HepG2 (cell line): ENCODE measurements around the gene CEP43. TPM values are rescaled to one million over a fixed set of nuclear protein-coding genes. Genes with fewer than 3 reads are reported as not detected.

Experiments
- AGO1 ChIP-seq: fragments of 200-400 bp; formaldehyde crosslinking; IDR thresholded peaks from 2 replicates; pipeline ENCODE4 v1.6.1; 2017; ENCODE audit warnings: mild to moderate bottlenecking, low read depth, low read length, moderate library complexity; ENCODE audit not compliant: poor library complexity, severe bottlenecking
- BRD4 ChIP-seq: sonication (generic); formaldehyde crosslinking; IDR thresholded peaks from 2 replicates; pipeline ENCODE4 v1.4.0; 2020; ENCODE audit warnings: missing genetic modification reagents
- HMGXB3 ChIP-seq: sonication (generic); formaldehyde crosslinking; IDR thresholded peaks from 2 replicates; pipeline ENCODE4 v1.4.0; 2020; ENCODE audit warnings: missing genetic modification reagents, borderline replicate concordance
- MXD4 ChIP-seq: IDR thresholded peaks from 2 replicates; pipeline ENCODE4 v1.6.1; 2016; ENCODE audit warnings: mild to moderate bottlenecking, missing biosample characterization, missing genetic modification reagents
- NRL ChIP-seq: sonication (generic); formaldehyde crosslinking; IDR thresholded peaks from 2 replicates; pipeline ENCODE4 v1.5.0; 2020; ENCODE audit warnings: missing genetic modification reagents, mild to moderate bottlenecking, moderate library complexity, borderline replicate concordance
- POLR2G ChIP-seq: fragments of 200-400 bp; formaldehyde crosslinking; IDR thresholded peaks from 2 replicates; pipeline ENCODE4 v1.6.1; 2018; ENCODE audit warnings: mild to moderate bottlenecking, low read depth, low read length, moderate library complexity
- RFXAP ChIP-seq: sonication (generic); formaldehyde crosslinking; IDR thresholded peaks from 2 replicates; pipeline ENCODE4 v1.4.0; 2020; ENCODE audit warnings: missing genetic modification reagents, borderline replicate concordance
- SIN3B ChIP-seq: fragments of 150-350 bp; IDR thresholded peaks from 2 replicates; pipeline ENCODE4 v1.6.1; 2014; ENCODE audit warnings: low read length
- STAT6 ChIP-seq: sonication (generic); formaldehyde crosslinking; IDR thresholded peaks from 2 replicates; pipeline ENCODE4 v1.4.0; 2020; ENCODE audit warnings: missing genetic modification reagents, mild to moderate bottlenecking, borderline replicate concordance
- UBTF ChIP-seq: sonication (generic); formaldehyde crosslinking; IDR thresholded peaks from 2 replicates; pipeline ENCODE4 v1.4.0; 2020; ENCODE audit warnings: mild to moderate bottlenecking, missing genetic modification reagents
- ZNF296 ChIP-seq: sonication (generic); formaldehyde crosslinking; conservative IDR thresholded peaks from 2 replicates; pipeline ENCODE4 v1.5.0; 2020; ENCODE audit warnings: mild to moderate bottlenecking, missing genetic modification reagents
- ZNF549 ChIP-seq: sonication (generic); formaldehyde crosslinking; IDR thresholded peaks from 2 replicates; pipeline ENCODE4 v1.5.0; 2020; ENCODE audit warnings: missing genetic modification reagents
- ZNF597 ChIP-seq: sonication (generic); formaldehyde crosslinking; IDR thresholded peaks from 2 replicates; pipeline ENCODE4 v1.5.0; 2020; ENCODE audit warnings: missing genetic modification reagents
- ZNF607 ChIP-seq: sonication (generic); formaldehyde crosslinking; IDR thresholded peaks from 2 replicates; pipeline ENCODE4 v1.5.1; 2020; ENCODE audit warnings: missing genetic modification reagents, mild to moderate bottlenecking, borderline replicate concordance
- ZNF616 ChIP-seq: sonication (generic); formaldehyde crosslinking; IDR thresholded peaks from 2 replicates; pipeline ENCODE4 v1.5.0; 2020; ENCODE audit warnings: low read depth, mild to moderate bottlenecking, missing genetic modification reagents
- ZSCAN5A ChIP-seq: sonication (generic); formaldehyde crosslinking; IDR thresholded peaks from 2 replicates; pipeline ENCODE4 v1.8.0; 2022; ENCODE audit warnings: mild to moderate bottlenecking, missing genetic modification reagents, borderline replicate concordance
- polyA plus RNA-seq, 8 experiments: library from polyadenylated mRNA; depleted of rRNA in 3 of 8; stranded (reverse) in 7 of 8; unstranded in 1 of 8; fragments of >200 nt; fragmentation: Illumina TruSeq in 4 of 8; extraction: Trizol in 4 of 8; gene quantifications; 2 replicates each; pipeline versions ENCODE4 v1.2.1 to v1.2.3, GENCODE V29; 2011 to 2016; ENCODE audit warnings: low read depth in 4 of 8, missing spikeins in 1 of 8, mixed read lengths in 1 of 8; ENCODE audit not compliant: insufficient read depth in 1 of 8
- total RNA-seq, 5 experiments: library from RNA; depleted of rRNA; stranded (reverse); fragments of >200 nt; fragmentation: Illumina TruSeq; extraction: Trizol; gene quantifications; 2 replicates each; pipeline ENCODE4 v1.2.3, GENCODE V29; 2016; ENCODE audit warnings: low read depth in 1 of 5

The CEP43 gene
- total and polyA plus RNA-seq, 2 of the 13 experiments (the other 11 are each of a cell fraction or from before 2014, with no cell fraction given) = 29.3 to 73.9 TPM

- TF ChIP-seq AGO1 = peak; percentile 64
- TF ChIP-seq BRD4 (CRISPR knock-in tag) = no peak; the same call in 1 of the 2 replicates
- 0 out of 2 replicates have a peak, but pooled peaks have one; percentile 49 for TF ChIP-seq NRL (CRISPR knock-in tag)
- peak; percentile 43 for TF ChIP-seq ZNF607 (CRISPR knock-in tag)
- peak; percentile 25; the same call in 1 of the 2 replicates for TF ChIP-seq ZNF296 (CRISPR knock-in tag)
- TF ChIP-seq ZNF549 = no peak
- peak; percentile 76; the same call in 1 of the 2 replicates for TF ChIP-seq STAT6 (CRISPR knock-in tag)
- peak; percentile 10 for TF ChIP-seq SIN3B
- TF ChIP-seq ZNF597 (CRISPR knock-in tag) = 0 out of 2 replicates have a peak, but pooled peaks have one; percentile 82
- TF ChIP-seq HMGXB3 (CRISPR knock-in tag) = no peak
- no peak for TF ChIP-seq ZSCAN5A
- TF ChIP-seq RFXAP = no peak; the same call in 1 of the 2 replicates
- peak; percentile 55; the same call in 1 of the 2 replicates for TF ChIP-seq ZNF616
- TF ChIP-seq MXD4 (CRISPR knock-in tag) = no peak; the same call in 1 of the 2 replicates
- peak; percentile 92; the same call in 1 of the 2 replicates for TF ChIP-seq UBTF
- peak; percentile 83 for TF ChIP-seq POLR2G
Measured at GRCh38 chr6:166956444-166957086, 42.6 kb upstream of the CEP43 start, which contains the start of gene RNASET2 (continued).
